Tibial nerve (tissue), 4 donors: ENCODE results near the gene MLEC. TPM values are rescaled to one million over a fixed set of nuclear protein-coding genes. Genes with fewer than 3 reads are reported as not detected.
A peak's percentile ranks its signal among the peaks of the same experiment; 100 is the strongest.
"Not testable (repeated sequence)": the region's sequence is repeated elsewhere in the genome, so short reads cannot be mapped to it uniquely, and the experiment has no call there.

Experiments
- DNase-seq, 2 donors: peaks; one replicate each; pipeline ENCODE4 v3.0.0-alpha.2; 2019; ENCODE audit warnings: low spot score in 2 of 2
- H3K27ac ChIP-seq, 4 donors: fragments of 200-600 bp; sonication (generic) in 3 of 4; one replicate each; pipeline ENCODE4 v1.5.1; 2017 to 2019; ENCODE audit warnings: mild to moderate bottlenecking in 1 of 4
- H3K27me3 ChIP-seq, 2 donors: fragments of 200-600 bp; sonication (generic) in 1 of 2; one replicate each; pipeline versions ENCODE4 v1.5.1 to v1.6.0; 2017 to 2019
- H3K36me3 ChIP-seq, 3 donors: fragments of 200-600 bp; sonication (generic); one replicate each; pipeline ENCODE4 v1.5.1; 2018 to 2019
- H3K4me1 ChIP-seq, 4 donors: fragments of 200-600 bp; sonication (generic) in 3 of 4; one replicate each; pipeline ENCODE4 v1.5.1; 2017 to 2019
- H3K4me3 ChIP-seq, 4 donors: fragments of 200-600 bp; sonication (generic) in 3 of 4; one replicate each; pipeline ENCODE4 v1.5.1; 2017 to 2019; ENCODE audit warnings: mild to moderate bottlenecking in 1 of 4, moderate library complexity in 1 of 4
- H3K9me3 ChIP-seq, 4 donors: fragments of 200-600 bp; sonication (generic) in 3 of 4; one replicate each; pipeline ENCODE4 v1.5.1; 2017 to 2019
- CTCF ChIP-seq, 5 experiments: fragments of 200-600 bp in 3 of 5; fragments of 450-650 bp in 2 of 5; sonication (generic) in 3 of 5; IDR thresholded peaks; one replicate each; pipeline ENCODE4 v1.5.1; 2016 to 2019; ENCODE audit warnings: antibody characterized with exemption in 5 of 5, mild to moderate bottlenecking in 3 of 5, moderate library complexity in 2 of 5
- EP300 ChIP-seq, 2 donors: sonication (generic); formaldehyde crosslinking; IDR thresholded peaks; one replicate each; pipeline ENCODE4 v1.6.1; 2017; ENCODE audit warnings: antibody characterized with exemption in 2 of 2, mild to moderate bottlenecking in 1 of 2
- POLR2A ChIP-seq, 2 donors: fragments of 450-650 bp; IDR thresholded peaks; one replicate each; pipeline ENCODE4 v1.6.1; 2017; ENCODE audit warnings: antibody characterized with exemption in 2 of 2, mild to moderate bottlenecking in 2 of 2, moderate library complexity in 2 of 2
- WGBS, 2 donors: methylation state at CpG; one replicate each; pipeline ENCODE4 v1.1.5; 2018; 5-methylcytosine and 5-hydroxymethylcytosine counted together
- total RNA-seq, 4 donors: library from RNA; depleted of rRNA; stranded (reverse); fragments of >200 nt; gene quantifications; one replicate each; pipeline ENCODE4 v1.1.0, GENCODE V29; 2016

MLEC gene
- total RNA-seq, 4 donors from 2014 or later: 42.6 to 67.8 (median 58.6) TPM

GRCh38 chr12:120724720-120725119, 37.8 kb downstream of the MLEC start:
- no peak for TF ChIP-seq EP300 (IDR thresholded peaks at IDR 0.05)
- no peak for TF ChIP-seq CTCF (IDR thresholded peaks at IDR 0.05)
- TF ChIP-seq POLR2A (IDR thresholded peaks at IDR 0.05): no peak
- Histone ChIP-seq H3K4me1 (peaks cover 0 to 16% (median 8%) of the 10 kb centered on the region in 4 donors), H3K27ac (peak overlapping the region in 2 of 4 donors; percentile 84 to 91), H3K36me3 (peaks cover 0 to 61% (median 0%) of the 10 kb centered on the region in 3 donors), H3K4me3 (no peak overlapping the region), H3K27me3 (no peaks in the 10 kb centered on the region), H3K9me3 (no peaks in the 10 kb centered on the region)
- WGBS, 2 donors: 57 to 68% methylated on average over 5 of the region's 5 CpGs
- DNase-seq: no peak

GRCh38 chr12:120725151-120725658, 38.3 kb downstream of the MLEC start:
- no peak for DNase-seq
- H3K27me3 ChIP-seq: no peaks in the 10 kb centered on the region
- H3K4me1 ChIP-seq: peaks cover 0 to 16% (median 8%) of the 10 kb centered on the region in 4 donors
- H3K9me3 ChIP-seq: no peaks in the 10 kb centered on the region
- H3K36me3 ChIP-seq: peaks cover 0 to 61% (median 2%) of the 10 kb centered on the region in 3 donors
- TF ChIP-seq EP300 (IDR thresholded peaks at IDR 0.05) (no peak), POLR2A (IDR thresholded peaks at IDR 0.05) (no peak), CTCF (IDR thresholded peaks at IDR 0.05) (no peak)
- peak overlapping the region; percentile 82 to 91 (median 83) for H3K27ac ChIP-seq
- 12 to 21% methylated on average over 14 of the region's 14 CpGs for whole genome bisulfite sequencing, 2 donors
- peak overlapping the region; percentile 62 to 89 (median 70) for H3K4me3 ChIP-seq

GRCh38 chr12:120725659-120726509, 38.9 kb downstream of the MLEC start, which contains the start of gene ACADS:
Gene ACADS, plus strand, starts transcription at chr12:120725826. Its CDS starts 60 bp downstream, at chr12:120725886.
- peak; percentile 76 to 83 for DNase-seq
- 9 to 11% methylated on average over 45 to 62 of the region's 66 CpGs for WGBS, 2 donors
- Histone ChIP-seq H3K4me1 (peaks cover 0 to 16% (median 8%) of the 10 kb centered on the region in 4 donors), H3K9me3 (no peaks in the 10 kb centered on the region), H3K27ac (peak within 1 kb of the TSS; percentile 82 to 91 (median 83)), H3K27me3 (no peaks in the 10 kb centered on the region), H3K36me3 (peaks cover 0 to 61% (median 7%) of the 10 kb centered on the region in 3 donors), H3K4me3 (peak within 1 kb of the TSS; percentile 62 to 89 (median 70))
- TF ChIP-seq EP300 (IDR thresholded peaks at IDR 0.05) (peak in 1 of 2 donors; percentile 54), CTCF (IDR thresholded peaks at IDR 0.05) (peak in 1 of 5 experiments; percentile 14), POLR2A (IDR thresholded peaks at IDR 0.05) (peak in 1 of 2 donors; percentile 51)

GRCh38 chr12:120726510-120726793, 39.5 kb downstream of the MLEC start:
- Histone ChIP-seq H3K36me3 (peaks cover 0 to 60% (median 7%) of the 10 kb centered on the region in 3 donors), H3K4me1 (peaks cover 0 to 16% (median 8%) of the 10 kb centered on the region in 4 donors), H3K4me3 (peak overlapping the region; percentile 62 to 89 (median 70)), H3K27me3 (no peaks in the 10 kb centered on the region), H3K27ac (peak overlapping the region in 3 of 4 donors; percentile 82 to 91 (median 84)), H3K9me3 (no peaks in the 10 kb centered on the region)
- WGBS, 2 donors: 84 to 87% methylated on average over 9 of the region's 9 CpGs
- TF ChIP-seq POLR2A (IDR thresholded peaks at IDR 0.05) (no peak), EP300 (IDR thresholded peaks at IDR 0.05) (no peak), CTCF (IDR thresholded peaks at IDR 0.05) (no peak)
- DNase-seq: no peak

- WGBS, 2 donors: 95 to 98% methylated on average over 9 of the region's 9 CpGs
- H3K27ac ChIP-seq: peak overlapping the region in 1 of 4 donors; percentile 84
- H3K27me3 ChIP-seq: no peaks in the 10 kb centered on the region
- peaks cover 0 to 16% (median 8%) of the 10 kb centered on the region in 4 donors for H3K4me1 ChIP-seq
- no peak for DNase-seq
- H3K9me3 ChIP-seq: no peaks in the 10 kb centered on the region
- H3K36me3 ChIP-seq: peaks cover 0 to 56% (median 7%) of the 10 kb centered on the region in 3 donors
- TF ChIP-seq POLR2A (IDR thresholded peaks at IDR 0.05) (no peak), EP300 (IDR thresholded peaks at IDR 0.05) (no peak), CTCF (IDR thresholded peaks at IDR 0.05) (no peak)
- H3K4me3 ChIP-seq: no peak overlapping the region
Observed at GRCh38 chr12:120726961-120727360, 40.0 kb downstream of the MLEC start.

- H3K4me3 ChIP-seq, H3K4me1 ChIP-seq, H3K9me3 ChIP-seq, H3K27ac ChIP-seq, H3K27me3 ChIP-seq, DNase-seq: not testable (repeated sequence)
- peaks cover 0 to 60% (median 7%) of the 10 kb centered on the region in 3 donors for H3K36me3 ChIP-seq
- 92 to 93% methylated on average over 18 to 20 of the region's 35 CpGs for WGBS, 2 donors
Observed at GRCh38 chr12:120732198-120732597, 45.2 kb downstream of the MLEC start.
